GM18502 (cell line): ENCODE measurements around the gene CEP20.
"Not testable (repeated sequence)": the region's sequence is repeated elsewhere in the genome, so short reads cannot be mapped to it uniquely, and the experiment has no call there.

ENCODE experiments used
- ATAC-seq: cut with Tn5 transposase; IDR thresholded peaks from one replicate; pipeline ENCODE4 v1.9.1; 2021; ENCODE audit warnings: mild to moderate bottlenecking; ENCODE audit not compliant: unreplicated experiment, poor library complexity

Gene CEP20

GRCh38 chr16:15888072-15888976, at the start of gene CEP20:
Gene CEP20, minus strand, starts transcription at chr16:15888603. Its CDS starts 18 bp downstream, at chr16:15888585.
- peak; percentile 96 for ATAC-seq

- not testable (repeated sequence) for ATAC-seq
These were observed 48.4 kb upstream of the CEP20 start for GRCh38 chr16:15936809-15937208.

DNA sequence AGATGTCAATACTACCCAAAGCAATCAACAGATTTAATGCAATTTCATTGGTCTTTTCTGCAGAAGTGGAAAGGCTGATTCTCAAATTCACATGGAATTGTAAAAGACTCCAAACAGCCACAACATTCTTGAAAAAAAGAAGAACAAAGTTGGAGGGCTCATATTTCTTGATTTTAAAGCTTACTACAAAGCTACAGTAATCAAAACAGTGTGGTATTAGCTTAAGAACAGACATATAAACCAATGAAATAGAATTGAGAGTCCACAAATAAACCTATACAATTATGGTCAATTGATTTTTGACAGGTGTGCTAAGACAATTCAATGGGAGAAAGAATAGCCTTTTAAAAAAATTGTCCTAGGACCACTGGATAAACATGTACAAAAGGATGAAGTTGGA, 46.6 kb upstream of the CEP20 start:
- ATAC-seq: no peak

GRCh38 chr16:15933781-15934180, 45.4 kb upstream of the CEP20 start:
- no peak for ATAC-seq

DNA sequence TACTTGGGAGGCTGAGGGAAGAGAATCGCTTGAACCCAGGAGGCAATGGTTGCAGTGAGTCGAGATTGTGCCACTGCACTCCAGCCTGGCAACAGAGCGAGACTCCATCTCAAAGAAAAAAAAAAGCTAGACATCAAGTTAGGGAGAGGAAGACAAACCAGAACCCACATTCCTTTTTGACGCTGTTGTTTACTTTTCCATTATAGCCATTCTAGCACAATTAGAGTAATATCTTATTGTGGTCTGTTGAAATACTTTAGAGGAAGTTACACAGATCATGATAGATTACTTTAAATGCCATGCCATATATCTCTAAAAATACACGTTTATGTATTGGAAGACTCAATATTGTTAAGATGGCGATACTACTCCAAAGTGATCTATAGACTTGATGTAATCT, 44.5 kb upstream of the CEP20 start:
- no peak for ATAC-seq

DNA sequence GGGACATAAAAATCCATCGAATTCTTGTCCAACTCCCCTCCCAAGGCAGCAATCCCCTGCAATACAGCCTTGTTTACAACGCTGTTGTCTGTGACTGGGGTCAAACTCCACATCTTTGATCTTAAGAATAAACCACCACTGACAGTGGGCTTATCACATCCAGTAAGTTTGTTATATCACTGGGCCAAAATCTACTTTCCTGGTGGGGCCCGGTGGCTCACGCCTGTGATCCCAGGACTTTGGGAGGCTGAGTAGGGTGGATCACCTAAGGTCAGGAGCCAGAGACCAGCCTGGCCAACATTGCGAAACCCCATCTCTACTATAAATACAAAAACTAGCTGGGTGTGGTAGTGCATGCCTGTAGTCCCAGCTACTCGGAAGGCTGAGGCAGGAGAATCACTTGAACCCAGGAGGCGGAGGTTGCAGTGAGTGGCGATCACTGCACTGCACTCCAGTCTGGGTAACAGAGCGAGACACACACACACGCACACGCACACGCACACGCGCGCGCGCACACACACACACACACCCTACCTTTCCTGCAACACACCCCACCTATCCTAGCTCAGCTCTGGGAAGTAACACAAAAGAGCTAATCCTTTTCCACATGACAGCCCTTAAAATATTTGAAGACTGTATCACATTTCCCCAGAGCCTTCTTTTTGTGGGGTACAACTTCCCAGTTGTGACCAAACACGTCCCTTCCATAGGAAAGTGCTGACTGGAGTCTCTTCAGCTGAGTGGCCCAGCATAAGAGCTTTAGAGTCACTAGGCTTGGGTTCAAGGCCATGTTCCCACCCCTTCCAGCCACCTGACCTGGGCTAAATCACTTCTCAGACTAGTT, 40.1 kb upstream of the CEP20 start:
- ATAC-seq: no peak

GRCh38 chr16:15925631-15926030, 37.2 kb upstream of the CEP20 start:
- ATAC-seq: no peak

DNA sequence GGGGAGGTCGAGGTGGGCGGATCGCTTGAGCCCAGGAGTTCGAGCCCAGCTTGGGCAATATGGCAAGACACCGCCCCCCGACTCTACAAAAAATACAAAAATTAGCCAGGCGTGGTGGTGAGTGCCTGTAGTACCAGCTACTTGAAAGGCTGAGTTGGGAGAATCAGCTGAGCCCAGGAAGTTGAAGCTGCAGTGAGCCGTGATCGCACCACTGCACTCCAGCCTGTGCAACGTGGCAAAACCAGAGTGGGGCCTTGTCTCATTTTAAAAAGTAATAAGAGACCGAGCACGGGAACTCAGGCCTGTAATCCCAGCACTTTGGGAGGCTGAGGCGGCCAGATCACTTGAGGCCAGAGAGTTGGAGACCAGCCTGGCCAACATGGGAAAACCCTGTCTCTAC, 36.6 kb upstream of the CEP20 start:
- ATAC-seq: no peak

DNA sequence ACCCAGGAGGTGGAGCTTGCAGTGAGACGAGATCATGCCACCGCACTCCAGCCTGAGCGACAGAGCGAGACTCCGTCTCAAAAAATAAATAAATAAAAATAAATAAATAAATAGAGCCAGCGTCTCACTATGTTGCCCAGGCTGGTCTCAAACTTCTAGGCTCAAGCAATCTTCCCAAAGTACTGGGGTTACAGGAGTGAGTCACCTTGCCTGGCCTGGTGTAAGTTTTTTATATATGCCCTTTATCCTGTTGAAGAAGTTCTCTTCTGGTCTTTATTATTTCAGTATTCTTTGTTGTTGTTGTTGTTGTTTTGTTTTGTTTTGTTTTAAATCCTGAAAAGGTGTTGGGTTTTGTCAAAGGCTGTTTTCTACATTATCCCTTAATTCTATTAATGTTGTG, 30.9 kb upstream of the CEP20 start:
- ATAC-seq: no peak

DNA sequence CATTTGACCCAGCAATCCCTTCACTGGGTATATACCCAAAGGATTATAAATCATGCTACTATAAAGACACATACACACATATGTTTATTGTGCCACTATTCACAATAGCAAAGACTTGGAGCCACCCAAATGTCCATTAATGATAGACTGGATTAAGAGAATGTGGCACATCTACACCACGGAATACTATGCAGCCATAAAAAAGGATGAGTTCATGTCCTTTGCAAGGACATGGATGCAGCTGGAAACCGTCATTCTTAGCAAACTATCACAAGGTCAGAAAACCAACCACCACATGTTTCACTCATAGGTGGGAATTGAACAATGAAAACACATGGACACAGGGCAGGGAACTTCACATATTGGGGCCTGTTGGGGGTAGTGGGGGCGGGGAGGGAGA, 29.9 kb upstream of the CEP20 start:
- ATAC-seq: not testable (repeated sequence)

DNA sequence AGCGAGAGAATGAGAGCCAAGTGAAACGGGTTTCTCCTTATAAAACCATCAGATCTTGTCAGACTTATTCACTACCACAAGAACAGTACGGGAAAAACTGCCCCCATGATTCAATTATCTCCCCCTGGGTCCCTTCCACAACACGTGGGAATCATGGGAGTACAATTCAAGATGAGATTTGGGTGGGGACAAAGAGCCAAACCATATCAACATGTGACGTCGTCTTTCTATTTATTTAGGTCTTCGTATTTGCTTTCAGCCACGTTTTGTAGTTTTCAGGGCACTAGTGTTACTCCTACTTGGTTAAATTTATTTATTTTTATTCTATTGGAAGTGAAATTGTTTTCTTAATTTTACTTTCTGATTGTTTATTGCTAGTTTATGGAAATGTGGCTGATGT, 27.9 kb upstream of the CEP20 start:
- no peak for ATAC-seq

DNA sequence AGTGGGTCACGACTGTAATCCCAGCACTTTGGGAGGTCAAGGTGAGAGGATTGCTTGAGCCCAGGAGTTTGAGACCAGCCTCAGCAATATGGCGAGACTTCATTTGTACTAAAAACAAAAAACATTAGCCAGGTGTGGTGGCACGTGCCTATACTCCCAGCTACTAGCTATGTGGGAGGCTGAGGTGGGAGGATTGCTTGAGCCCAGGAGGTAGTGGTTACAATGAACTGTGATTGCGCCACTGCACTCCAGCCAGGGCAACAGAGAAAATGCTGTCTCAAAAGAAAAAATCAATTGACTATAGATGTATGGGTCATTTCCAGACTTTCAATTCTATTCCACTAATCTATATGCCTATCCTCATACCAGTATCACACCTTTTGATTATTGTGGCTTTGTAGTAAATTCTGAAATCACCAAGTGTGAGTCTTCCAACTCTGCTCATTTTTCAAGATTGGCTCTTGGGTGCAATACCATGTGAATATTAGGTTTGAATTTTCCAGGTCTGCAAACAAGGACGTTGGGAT, 27.2 kb upstream of the CEP20 start:
- no peak for ATAC-seq

DNA sequence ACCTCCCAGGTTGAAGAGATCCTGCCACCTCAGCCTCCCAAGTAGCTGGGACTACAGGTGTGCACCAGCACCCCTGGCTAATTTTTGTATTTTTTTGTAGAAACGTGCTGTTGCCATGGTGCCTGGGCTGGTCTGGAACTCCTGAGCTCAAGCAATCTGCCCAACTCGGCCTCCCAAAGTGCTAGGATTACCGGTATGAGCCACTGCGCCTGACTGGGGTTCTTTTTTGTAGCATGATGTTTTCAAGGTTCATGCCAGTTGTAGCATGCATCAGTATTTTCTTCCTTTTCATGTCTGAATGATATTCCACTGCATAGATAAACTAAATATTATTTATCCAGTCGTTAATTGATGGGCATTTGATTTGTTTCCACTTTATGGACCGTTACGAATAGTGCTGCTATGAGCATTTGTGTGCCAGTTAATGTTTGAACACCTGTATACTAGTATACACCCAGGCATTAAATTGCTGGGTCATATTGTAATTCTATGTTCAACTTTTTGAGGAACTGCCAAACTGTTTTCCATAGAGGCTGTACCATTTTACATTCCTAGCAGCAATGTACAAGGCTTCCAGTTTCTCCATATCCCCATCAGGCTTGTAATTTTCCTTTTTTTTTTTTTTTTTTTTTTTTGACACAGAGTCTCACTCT, 24.8 kb upstream of the CEP20 start:
- ATAC-seq: no peak

GRCh38 chr16:15911198-15911597, 22.8 kb upstream of the CEP20 start:
- no peak for ATAC-seq

GRCh38 chr16:15907863-15908478, 19.6 kb upstream of the CEP20 start:
- peak; percentile 99 for ATAC-seq

DNA sequence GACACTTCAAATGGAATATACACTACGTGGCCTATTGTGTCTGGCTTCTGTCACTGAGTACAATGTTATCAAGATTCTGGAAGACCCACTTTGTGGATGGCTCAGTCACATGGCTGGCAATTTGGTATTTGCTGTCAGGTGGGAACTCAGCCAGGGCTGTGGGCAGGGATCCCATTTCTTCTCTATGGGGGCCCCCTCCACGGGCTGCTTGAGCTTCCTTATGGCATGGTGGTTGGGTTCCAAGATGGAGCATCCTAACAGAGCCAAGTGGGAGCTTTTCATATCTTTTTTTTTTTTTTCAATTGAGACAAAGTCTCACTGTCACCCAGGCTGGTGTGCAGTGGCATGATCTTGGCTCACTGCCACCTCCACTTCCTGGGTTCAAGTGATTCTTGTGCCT, 18.0 kb upstream of the CEP20 start:
- ATAC-seq: no peak

DNA sequence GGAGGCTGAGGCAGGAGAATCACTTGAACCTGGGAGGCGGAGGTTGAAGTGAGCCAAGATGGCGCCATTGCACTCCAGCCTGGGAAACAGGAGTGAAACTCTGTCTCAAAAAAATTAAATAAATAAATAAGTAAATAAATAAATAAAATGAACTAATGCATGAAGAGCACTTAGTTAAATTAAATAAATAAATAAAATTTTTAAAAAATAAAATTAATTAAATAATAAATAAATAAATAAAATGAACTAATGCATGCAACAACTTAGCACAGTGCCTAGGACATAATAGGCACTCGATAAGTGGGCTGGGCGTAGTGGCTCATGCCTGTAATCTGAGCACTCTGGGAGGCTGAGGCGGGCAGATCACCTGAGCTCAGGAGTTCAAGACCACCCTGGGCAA, 15.6 kb upstream of the CEP20 start:
- ATAC-seq: no peak

DNA sequence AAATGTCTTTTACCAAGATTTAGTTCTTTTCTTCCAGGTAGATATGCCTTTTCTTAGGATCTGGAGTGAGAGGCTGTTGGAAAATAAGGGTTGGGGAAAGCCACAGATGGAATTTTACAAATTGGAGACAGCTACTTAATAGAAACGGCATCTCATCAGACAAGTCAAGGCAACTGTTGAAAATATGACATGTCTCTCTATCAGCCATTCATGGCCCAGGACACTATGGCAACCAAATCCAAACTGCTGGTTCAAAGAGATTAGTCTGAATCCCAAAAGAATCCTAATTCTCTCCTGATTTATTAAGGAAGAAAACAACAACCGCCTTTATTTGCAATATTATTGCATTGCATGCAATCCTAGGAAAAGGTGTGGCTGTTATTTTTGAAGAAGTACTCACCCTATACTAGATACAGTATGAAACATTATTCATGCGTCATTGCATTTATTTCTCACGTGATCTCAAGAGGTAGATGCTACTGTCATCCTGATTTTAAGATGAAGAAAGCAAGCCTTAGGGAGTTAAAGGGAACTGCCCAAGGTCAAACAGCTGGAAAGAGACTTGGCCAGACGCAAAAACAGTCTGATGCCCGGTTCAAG, 12.6 kb upstream of the CEP20 start:
- no peak for ATAC-seq

GRCh38 chr16:15900357-15900756, 12.0 kb upstream of the CEP20 start:
- ATAC-seq: no peak
